Neural progenitor cell (in vitro differentiated cells): Measurements from ENCODE around the gene KIF12.

Source experiments
- EZH2 ChIP-seq: fragments of 200-600 bp; sonication (generic); IDR thresholded peaks from 2 replicates; pipeline ENCODE4 v1.6.1; 2017; ENCODE audit warnings: antibody characterized with exemption, mild to moderate bottlenecking, moderate library complexity
- TF ChIP-seq, protein P1 (sequence below): fragments of 200-600 bp; sonication (generic); IDR thresholded peaks from 2 replicates; pipeline ENCODE4 v1.5.1; 2017; ENCODE audit warnings: antibody characterized with exemption, mild to moderate bottlenecking

DNA sequence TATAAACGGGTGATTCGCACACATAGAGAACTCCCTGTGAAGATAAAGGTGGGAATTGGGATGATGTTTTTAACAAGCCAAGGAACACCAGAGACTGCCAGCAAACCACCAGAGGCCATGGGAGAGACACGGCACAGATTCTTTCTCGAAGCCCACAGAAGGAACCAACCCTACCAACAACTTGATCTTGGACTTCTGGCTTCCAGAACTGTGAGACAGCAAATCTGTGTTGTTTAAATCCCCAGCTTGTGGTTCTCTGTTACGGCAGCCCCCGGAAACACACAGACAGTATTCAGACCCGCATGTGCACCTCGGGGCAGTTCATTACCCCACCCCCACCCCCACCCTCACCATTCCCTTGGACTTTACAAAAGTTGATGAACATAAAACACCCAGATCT, 33.8 kb downstream of the KIF12 start:
- TF ChIP-seq, protein P1, sequence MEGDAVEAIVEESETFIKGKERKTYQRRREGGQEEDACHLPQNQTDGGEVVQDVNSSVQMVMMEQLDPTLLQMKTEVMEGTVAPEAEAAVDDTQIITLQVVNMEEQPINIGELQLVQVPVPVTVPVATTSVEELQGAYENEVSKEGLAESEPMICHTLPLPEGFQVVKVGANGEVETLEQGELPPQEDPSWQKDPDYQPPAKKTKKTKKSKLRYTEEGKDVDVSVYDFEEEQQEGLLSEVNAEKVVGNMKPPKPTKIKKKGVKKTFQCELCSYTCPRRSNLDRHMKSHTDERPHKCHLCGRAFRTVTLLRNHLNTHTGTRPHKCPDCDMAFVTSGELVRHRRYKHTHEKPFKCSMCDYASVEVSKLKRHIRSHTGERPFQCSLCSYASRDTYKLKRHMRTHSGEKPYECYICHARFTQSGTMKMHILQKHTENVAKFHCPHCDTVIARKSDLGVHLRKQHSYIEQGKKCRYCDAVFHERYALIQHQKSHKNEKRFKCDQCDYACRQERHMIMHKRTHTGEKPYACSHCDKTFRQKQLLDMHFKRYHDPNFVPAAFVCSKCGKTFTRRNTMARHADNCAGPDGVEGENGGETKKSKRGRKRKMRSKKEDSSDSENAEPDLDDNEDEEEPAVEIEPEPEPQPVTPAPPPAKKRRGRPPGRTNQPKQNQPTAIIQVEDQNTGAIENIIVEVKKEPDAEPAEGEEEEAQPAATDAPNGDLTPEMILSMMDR = no peak
- no peak for TF ChIP-seq EZH2
